GM21619 (cell line): ENCODE measurements around the gene CTAG1B.
"Not testable (repeated sequence)": the region's sequence is repeated elsewhere in the genome, so short reads cannot be mapped to it uniquely, and the experiment has no call there.

Experiments
- ATAC-seq: cut with Tn5 transposase; IDR thresholded peaks from one replicate; pipeline ENCODE4 v1.9.1; 2021; ENCODE audit not compliant: unreplicated experiment

Gene CTAG1B

GRCh38 chrX:154619182-154619581 is at the start of gene CTAG1B:
Gene CTAG1B, minus strand, starts transcription at chrX:154619282. Its CDS starts 64 bp downstream, at chrX:154619218.
- not testable (repeated sequence) for ATAC-seq

DNA sequence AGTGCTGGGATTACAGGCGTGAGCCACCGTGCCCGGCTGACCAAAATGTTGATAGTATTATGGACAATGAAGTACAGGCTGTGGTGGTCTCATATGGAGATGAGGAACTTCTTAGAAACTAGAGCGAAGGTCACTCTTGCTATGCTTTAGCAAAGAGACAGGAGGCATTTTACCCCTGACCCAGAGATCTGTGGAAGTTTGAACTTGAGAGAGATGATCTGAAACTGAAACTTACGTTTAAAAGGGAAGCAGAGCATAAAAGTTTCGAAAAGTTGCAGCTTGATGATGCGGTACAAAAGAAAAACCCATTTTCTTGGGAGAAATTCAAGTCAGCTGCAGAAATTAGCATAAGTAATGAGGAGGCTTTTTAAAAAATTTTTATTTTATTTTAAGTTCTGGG is 42.8 kb upstream of the CTAG1B start:
- ATAC-seq = no peak

DNA sequence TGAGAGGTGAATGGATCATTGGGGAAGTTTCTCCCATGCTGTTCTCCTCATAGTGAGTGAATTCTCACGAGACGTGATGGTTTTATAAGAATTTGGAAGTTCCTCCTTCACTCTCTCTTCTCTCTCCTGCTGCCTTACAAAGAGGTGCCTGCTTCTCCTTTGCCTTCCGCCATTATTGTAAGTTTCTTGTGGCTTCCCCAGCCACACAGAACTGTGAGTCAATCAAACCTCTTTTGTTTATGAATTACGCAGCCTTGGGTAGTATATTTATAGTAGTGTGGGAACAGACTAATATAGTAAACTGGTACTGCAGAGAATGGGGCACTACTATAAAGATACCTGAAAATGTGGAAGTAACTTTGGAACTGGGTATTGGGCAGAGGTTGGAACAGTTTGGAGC is 42.1 kb upstream of the CTAG1B start:
- no peak for ATAC-seq

GRCh38 chrX:154660541-154660940 is 41.5 kb upstream of the CTAG1B start:
- no peak for ATAC-seq

DNA sequence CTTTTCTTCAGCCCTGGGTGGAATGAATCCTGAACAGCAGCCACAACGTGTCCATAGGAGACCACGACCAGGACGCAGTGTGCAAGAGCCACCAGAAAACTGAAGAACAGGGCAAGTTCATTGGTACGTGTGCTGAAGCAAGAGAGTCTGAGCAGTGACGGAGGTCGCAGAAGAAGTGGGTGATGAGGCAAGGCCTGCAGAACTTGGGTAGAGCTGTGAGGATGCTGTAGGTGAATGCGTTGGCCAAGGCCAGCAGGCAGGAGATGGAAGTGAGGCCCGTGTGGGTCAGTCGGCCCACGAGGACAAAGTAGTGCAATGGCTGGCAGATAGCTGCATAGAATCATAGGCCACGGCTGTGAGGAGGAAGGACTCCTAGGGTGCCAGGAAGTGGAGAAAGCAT is 39.9 kb upstream of the CTAG1B start:
- no peak for ATAC-seq

DNA sequence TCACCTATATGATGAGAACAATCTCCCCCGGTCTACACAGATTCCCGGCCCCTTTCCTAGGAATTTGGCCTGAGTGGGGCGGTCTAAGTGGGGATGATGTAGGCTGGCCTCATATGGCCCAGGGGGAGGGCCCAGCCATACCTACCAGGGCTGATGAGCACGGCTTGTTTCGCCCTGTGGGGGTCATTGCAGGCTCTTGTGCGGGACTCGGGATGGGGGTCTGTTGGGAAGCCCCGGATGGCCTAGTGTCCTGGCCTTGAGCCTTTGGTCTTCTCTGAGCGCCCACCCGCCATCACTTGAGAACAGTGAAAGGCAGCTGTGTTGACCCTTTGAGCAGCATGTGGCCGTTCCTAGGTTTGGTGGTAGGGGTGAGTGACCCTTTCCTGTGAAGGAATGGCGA is 39.1 kb upstream of the CTAG1B start:
- no peak for ATAC-seq

DNA sequence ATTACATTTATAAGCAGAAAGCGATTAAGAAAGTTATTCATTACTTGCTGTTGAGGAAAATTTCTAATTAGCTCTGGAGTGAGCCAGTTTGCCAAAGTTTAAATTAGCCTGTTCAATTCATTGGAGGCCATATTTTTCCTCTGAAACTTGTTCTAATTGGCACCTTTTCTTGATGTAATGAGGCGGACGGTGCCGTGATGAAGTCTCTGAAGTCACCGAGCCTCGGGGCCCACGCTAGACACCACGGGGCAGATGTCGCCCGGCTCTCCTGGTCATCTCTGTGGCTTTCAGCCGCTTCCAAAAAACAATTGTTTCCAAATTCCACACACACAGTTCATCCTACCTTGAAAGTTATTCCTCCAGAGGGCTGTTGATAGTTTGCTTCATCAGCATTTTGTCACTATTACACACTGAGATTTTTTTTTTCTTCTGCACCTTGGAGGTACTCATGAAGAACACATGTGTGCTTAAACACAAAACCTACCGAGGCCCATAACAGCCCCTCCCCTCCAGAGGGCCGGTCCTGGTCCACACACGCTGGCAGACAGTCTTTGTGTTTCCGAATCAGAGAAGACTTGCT is 38.2 kb upstream of the CTAG1B start:
- no peak for ATAC-seq

DNA sequence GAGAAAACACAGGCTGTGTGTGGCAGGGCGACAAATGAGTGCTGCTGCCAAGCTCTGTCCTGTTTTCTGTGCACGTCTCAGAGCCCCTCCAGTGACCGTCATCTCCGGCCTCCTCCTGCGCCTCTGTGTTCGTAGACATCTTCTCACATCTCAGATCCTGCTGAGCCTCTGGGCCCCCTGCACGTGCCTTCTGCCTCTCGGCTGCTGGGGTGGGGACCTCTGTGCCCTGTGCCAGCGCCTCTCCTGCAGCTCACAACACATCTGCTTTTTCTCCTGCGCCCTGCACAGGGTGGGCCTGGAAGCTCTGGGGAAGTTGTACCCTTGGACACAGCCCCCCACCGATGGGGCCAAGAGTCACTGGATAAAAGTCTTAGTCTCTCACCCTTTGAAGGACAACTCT is 36.7 kb upstream of the CTAG1B start:
- ATAC-seq = no peak

- no peak for ATAC-seq
Observed at GRCh38 chrX:154655346-154655745, 36.3 kb upstream of the CTAG1B start.

DNA sequence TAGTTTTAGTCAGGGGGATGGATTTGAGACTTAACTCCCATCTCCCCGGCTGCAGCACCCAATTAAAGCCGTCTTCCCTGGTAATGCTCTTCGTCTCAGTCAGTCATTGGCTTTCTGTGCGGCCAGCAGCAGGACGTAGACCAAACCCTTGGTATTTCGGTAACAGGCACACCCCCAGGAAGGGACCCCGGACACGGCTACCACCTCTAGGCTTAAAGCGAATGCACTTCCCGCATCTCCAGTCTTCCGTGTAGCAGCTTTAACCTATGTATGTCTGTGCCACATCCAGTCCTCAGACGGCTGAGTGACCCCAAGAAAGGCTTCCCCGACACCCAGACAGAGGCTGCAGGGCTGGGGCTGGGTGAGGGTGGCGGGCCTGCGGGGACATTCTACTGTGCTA is 35.8 kb upstream of the CTAG1B start:
- no peak for ATAC-seq

- no peak for ATAC-seq
Observed at GRCh38 chrX:154654372-154654771, 35.3 kb upstream of the CTAG1B start.

GRCh38 chrX:154653413-154653812 is 34.3 kb upstream of the CTAG1B start, which contains the start of gene CTAG2:
Gene CTAG2, minus strand, starts transcription at chrX:154653579. Its CDS starts 64 bp downstream, at chrX:154653515.
- not testable (repeated sequence) for ATAC-seq

- no peak for ATAC-seq
Observed at GRCh38 chrX:154653048-154653401, 33.9 kb upstream of the CTAG1B start.

DNA sequence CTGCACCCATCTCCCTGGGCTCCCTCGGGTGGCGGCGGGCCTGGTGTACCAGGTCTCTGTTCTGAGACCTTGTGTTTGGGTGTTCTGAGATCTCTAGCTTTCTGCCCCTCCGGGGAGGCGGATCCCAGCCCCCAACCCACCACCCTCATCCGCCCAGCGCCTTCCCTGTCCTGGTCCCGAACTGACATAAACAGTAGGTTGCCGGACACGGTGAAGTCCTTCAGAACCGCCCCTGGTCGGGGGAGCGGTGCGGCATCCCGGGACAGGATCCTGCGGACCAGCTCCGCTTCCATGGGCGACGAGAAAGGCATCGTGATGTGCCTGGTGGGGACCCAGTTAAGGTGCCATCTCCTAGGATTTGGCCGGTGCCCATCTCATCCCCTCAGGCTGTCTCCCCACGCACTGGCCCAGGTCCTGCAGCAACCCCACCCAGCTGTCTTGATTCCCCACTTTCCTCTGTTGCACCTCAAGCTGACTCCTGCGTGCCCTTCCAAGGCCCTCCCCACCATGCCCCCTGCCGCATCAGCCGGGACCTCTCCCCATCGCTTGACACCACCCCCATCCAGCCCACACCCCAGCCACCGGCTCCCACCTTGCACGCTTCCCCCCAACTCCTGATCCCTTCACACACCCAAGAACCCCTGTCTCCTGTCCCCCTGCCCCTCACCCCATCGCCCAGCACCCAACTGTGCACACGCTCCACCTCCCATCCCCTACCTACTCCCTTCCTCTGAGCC is 33.4 kb upstream of the CTAG1B start:
- no peak for ATAC-seq

DNA sequence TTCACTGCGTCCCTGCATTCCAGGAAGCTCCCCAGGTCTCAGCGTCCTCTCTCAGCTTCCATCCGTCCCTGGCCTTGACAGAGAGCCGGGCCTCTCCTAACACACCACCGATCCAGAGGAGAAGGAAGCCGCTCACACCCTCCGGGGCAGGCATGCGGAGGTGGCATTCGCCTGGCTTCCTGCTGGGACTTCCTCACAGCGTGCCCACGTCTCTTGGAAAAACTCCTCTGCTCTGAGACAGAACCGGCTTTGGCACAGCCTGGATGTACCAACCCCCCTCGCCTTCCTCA is 31.1 kb upstream of the CTAG1B start:
- ATAC-seq = no peak

- no peak for ATAC-seq
Observed at GRCh38 chrX:154649503-154650220, 30.6 kb upstream of the CTAG1B start.

- no peak for ATAC-seq
Observed at GRCh38 chrX:154648931-154649330, 29.8 kb upstream of the CTAG1B start.

GRCh38 chrX:154645745-154646378 is 26.8 kb upstream of the CTAG1B start:
- not testable (repeated sequence) for ATAC-seq

GRCh38 chrX:154643708-154644107 is 24.6 kb upstream of the CTAG1B start:
- not testable (repeated sequence) for ATAC-seq

DNA sequence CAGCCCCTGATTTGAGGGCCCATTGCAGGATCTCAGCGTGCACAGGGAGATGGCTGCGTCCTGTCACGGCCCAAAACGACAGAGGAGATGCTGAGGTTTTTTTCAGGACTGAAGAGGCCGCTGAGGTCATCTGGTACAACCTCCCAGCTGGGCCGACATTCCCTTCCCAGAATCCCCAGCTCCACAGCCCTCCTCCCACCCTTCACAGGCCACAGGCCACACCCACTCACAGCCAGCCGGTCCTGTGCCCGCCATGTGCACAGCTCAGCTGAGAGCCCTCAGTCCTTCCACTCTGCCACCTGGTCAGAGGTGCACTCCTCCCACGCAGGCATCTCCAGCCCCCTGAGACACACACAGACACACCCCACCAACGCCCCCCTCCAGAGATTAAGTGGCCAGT is 22.7 kb upstream of the CTAG1B start:
- ATAC-seq = not testable (repeated sequence)

- not testable (repeated sequence) for ATAC-seq
Observed at GRCh38 chrX:154633661-154634060, 14.6 kb upstream of the CTAG1B start.

DNA sequence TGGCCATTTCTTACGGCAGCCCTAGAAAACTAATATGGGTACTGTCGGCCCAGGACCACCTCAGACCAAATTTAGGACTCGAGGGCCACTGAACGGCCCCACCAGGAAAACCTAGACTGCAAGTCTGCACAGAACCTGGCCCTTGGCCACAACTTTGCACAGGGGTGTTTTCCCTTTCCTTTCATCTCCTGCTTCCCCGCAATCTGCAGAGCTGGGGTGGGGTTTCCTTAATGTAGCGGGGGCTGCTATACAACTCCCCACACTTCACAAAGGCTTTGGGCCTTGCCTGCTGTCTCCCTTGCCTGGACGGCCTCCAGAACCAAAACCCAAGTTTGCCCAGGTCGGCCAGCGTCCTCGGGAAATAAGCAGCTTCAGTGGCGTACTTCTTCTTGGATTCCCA is 11.9 kb upstream of the CTAG1B start:
- not testable (repeated sequence) for ATAC-seq
